HepG2 (cell line): ENCODE results near the gene NRN1L. TPM values are rescaled to one million over a fixed set of nuclear protein-coding genes. Genes with fewer than 3 reads are reported as not detected.
A peak's percentile ranks its signal among the peaks of the same experiment; 100 is the strongest.

Source experiments
- ELF1 ChIP-seq: sonication (generic); formaldehyde crosslinking; IDR thresholded peaks from 2 replicates; pipeline ENCODE4 v1.4.0; 2020; ENCODE audit warnings: missing genetic modification reagents
- HOXA3 ChIP-seq: sonication (generic); formaldehyde crosslinking; IDR thresholded peaks from 2 replicates; pipeline ENCODE4 v1.5.0; 2020; ENCODE audit warnings: missing genetic modification reagents
- IRF2 ChIP-seq: IDR thresholded peaks from 2 replicates; pipeline ENCODE4 v1.6.1; 2018; ENCODE audit warnings: missing genetic modification reagents, missing compliant biosample characterization
- KDM2A ChIP-seq: sonication (generic); formaldehyde crosslinking; IDR thresholded peaks from 2 replicates; pipeline ENCODE4 v1.4.0; 2020; ENCODE audit warnings: low read depth, missing genetic modification reagents, borderline replicate concordance
- NR3C1 ChIP-seq: sonication (generic); formaldehyde crosslinking; IDR thresholded peaks from 2 replicates; pipeline ENCODE4 v1.4.0; 2020; ENCODE audit warnings: missing genetic modification reagents
- REPIN1 ChIP-seq: sonication (generic); formaldehyde crosslinking; IDR thresholded peaks from 2 replicates; pipeline ENCODE4 v1.8.0; 2022; ENCODE audit warnings: missing genetic modification reagents, low read depth, mild to moderate bottlenecking, borderline replicate concordance
- TGIF2 ChIP-seq: IDR thresholded peaks from 2 replicates; pipeline ENCODE4 v1.6.1; 2016; ENCODE audit warnings: control low read depth, missing compliant biosample characterization
- ZFP82 ChIP-seq: sonication (generic); formaldehyde crosslinking; IDR thresholded peaks from 2 replicates; pipeline ENCODE4 v1.5.1; 2020; ENCODE audit warnings: mild to moderate bottlenecking, missing genetic modification reagents, borderline replicate concordance
- ZFP91 ChIP-seq: sonication (generic); formaldehyde crosslinking; IDR thresholded peaks from 2 replicates; pipeline ENCODE4 v1.9.0; 2022; ENCODE audit warnings: missing genetic modification reagents, mild to moderate bottlenecking, borderline replicate concordance
- ZNF280B ChIP-seq: sonication (generic); formaldehyde crosslinking; IDR thresholded peaks from 2 replicates; pipeline ENCODE4 v1.5.0; 2020; ENCODE audit warnings: missing genetic modification reagents, mild to moderate bottlenecking, borderline replicate concordance
- ZNF337 ChIP-seq: sonication (generic); formaldehyde crosslinking; IDR thresholded peaks from 2 replicates; pipeline ENCODE4 v1.5.1; 2020; ENCODE audit warnings: missing genetic modification reagents, low read depth, mild to moderate bottlenecking, borderline replicate concordance
- ZNF367 ChIP-seq: sonication (generic); formaldehyde crosslinking; IDR thresholded peaks from 2 replicates; pipeline ENCODE4 v1.4.0; 2020; ENCODE audit warnings: missing genetic modification reagents, borderline replicate concordance
- ZNF687 ChIP-seq: sonication (generic); formaldehyde crosslinking; IDR thresholded peaks from 2 replicates; pipeline ENCODE4 v1.5.1; 2020; ENCODE audit warnings: mild to moderate bottlenecking, missing genetic modification reagents, moderate library complexity
- ZNF713 ChIP-seq: sonication (generic); formaldehyde crosslinking; IDR thresholded peaks from 2 replicates; pipeline ENCODE4 v1.4.0; 2020; ENCODE audit warnings: mild to moderate bottlenecking, missing genetic modification reagents
- ZNF780A ChIP-seq: sonication (generic); formaldehyde crosslinking; IDR thresholded peaks from 2 replicates; pipeline ENCODE4 v1.8.0; 2022; ENCODE audit warnings: mild to moderate bottlenecking, missing genetic modification reagents, moderate library complexity
- ZNF788 ChIP-seq: sonication (generic); formaldehyde crosslinking; IDR thresholded peaks from 2 replicates; pipeline ENCODE4 v1.5.0; 2020; ENCODE audit warnings: mild to moderate bottlenecking, missing genetic modification reagents, borderline replicate concordance
- polyA plus RNA-seq, 8 experiments: library from polyadenylated mRNA; depleted of rRNA in 3 of 8; stranded (reverse) in 7 of 8; unstranded in 1 of 8; fragments of >200 nt; fragmentation: Illumina TruSeq in 4 of 8; extraction: Trizol in 4 of 8; gene quantifications; 2 replicates each; pipeline versions ENCODE4 v1.2.1 to v1.2.3, GENCODE V29; 2011 to 2016; ENCODE audit warnings: low read depth in 4 of 8, missing spikeins in 1 of 8, mixed read lengths in 1 of 8; ENCODE audit not compliant: insufficient read depth in 1 of 8
- total RNA-seq, 5 experiments: library from RNA; depleted of rRNA; stranded (reverse); fragments of >200 nt; fragmentation: Illumina TruSeq; extraction: Trizol; gene quantifications; 2 replicates each; pipeline ENCODE4 v1.2.3, GENCODE V29; 2016; ENCODE audit warnings: low read depth in 1 of 5
- TF ChIP-seq, protein P1 (sequence below): sonication (generic); formaldehyde crosslinking; IDR thresholded peaks from 2 replicates; pipeline ENCODE4 v1.4.0; 2020; ENCODE audit warnings: missing genetic modification reagents
- TF ChIP-seq, protein P2 (sequence below): sonication (generic); formaldehyde crosslinking; IDR thresholded peaks from 2 replicates; pipeline ENCODE4 v1.5.0; 2020; ENCODE audit warnings: missing genetic modification reagents

NRN1L gene
- total and polyA plus RNA-seq, 2 of the 13 experiments (the other 11 are each of a cell fraction or from before 2014, with no cell fraction given): 0.53 to 1.2 TPM

GRCh38 chr16:67928561-67929364 lies 44.1 kb downstream of the NRN1L start (continued):
- TF ChIP-seq ZNF687 (CRISPR knock-in tag) (peak; percentile 64), ZFP91 (CRISPR knock-in tag) (no peak), ZNF713 (0 out of 2 replicates have a peak, but pooled peaks have one; percentile 92), TGIF2 (CRISPR knock-in tag) (no peak), ZFP82 (no peak), IRF2 (peak; percentile 79), ZNF780A (CRISPR knock-in tag) (0 out of 2 replicates have a peak, but pooled peaks have one; percentile 58), ZNF280B (CRISPR knock-in tag) (0 out of 2 replicates have a peak, but pooled peaks have one; percentile 47), NR3C1 (CRISPR knock-in tag) (no peak), HOXA3 (peak; percentile 9; the same call in 1 of the 2 replicates), ZNF337 (CRISPR knock-in tag) (no peak), ZNF367 (no peak), ELF1 (CRISPR knock-in tag) (0 out of 2 replicates have a peak, but pooled peaks have one; percentile 8), ZNF788 (peak; percentile 87; the same call in 1 of the 2 replicates), KDM2A (CRISPR knock-in tag) (peak; percentile 74), REPIN1 (CRISPR knock-in tag) (peak; percentile 30; the same call in 1 of the 2 replicates)
- TF ChIP-seq, protein P1, sequence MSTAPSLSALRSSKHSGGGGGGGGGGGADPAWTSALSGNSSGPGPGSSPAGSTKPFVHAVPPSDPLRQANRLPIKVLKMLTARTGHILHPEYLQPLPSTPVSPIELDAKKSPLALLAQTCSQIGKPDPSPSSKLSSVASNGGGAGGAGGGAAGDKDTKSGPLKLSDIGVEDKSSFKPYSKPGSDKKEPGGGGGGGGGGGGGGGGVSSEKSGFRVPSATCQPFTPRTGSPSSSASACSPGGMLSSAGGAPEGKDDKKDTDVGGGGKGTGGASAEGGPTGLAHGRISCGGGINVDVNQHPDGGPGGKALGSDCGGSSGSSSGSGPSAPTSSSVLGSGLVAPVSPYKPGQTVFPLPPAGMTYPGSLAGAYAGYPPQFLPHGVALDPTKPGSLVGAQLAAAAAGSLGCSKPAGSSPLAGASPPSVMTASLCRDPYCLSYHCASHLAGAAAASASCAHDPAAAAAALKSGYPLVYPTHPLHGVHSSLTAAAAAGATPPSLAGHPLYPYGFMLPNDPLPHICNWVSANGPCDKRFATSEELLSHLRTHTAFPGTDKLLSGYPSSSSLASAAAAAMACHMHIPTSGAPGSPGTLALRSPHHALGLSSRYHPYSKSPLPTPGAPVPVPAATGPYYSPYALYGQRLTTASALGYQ (CRISPR knock-in tag): no peak
- TF ChIP-seq, protein P2, sequence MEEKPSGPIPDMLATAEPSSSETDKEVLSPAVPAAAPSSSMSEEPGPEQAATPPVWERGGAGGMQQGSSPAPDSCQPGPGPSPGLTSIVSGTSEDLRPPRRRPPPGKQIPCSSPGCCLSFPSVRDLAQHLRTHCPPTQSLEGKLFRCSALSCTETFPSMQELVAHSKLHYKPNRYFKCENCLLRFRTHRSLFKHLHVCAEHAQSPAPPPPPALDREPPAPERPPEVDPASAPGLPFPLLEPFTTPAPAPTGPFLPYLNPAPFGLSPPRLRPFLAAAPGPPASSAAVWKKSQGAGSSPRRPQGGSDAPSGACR: no peak
